ENCODE results near the gene CRADD.
A peak's percentile ranks its signal among the peaks of the same experiment; 100 is the strongest.
"Not testable (repeated sequence)": the region's sequence is repeated elsewhere in the genome, so short reads cannot be mapped to it uniquely, and the experiment has no call there.

Gene CRADD

GRCh38 chr12:93708952-93709351, 31.8 kb downstream of the CRADD start:
- DNase-seq = no peak

- no peak for DNase-seq
These were observed 32.2 kb downstream of the CRADD start for GRCh38 chr12:93709386-93709785.

- no peak for DNase-seq
These were observed 33.4 kb downstream of the CRADD start for GRCh38 chr12:93710574-93710926.

- DNase-seq = not testable (repeated sequence)
These were observed 34.3 kb downstream of the CRADD start for GRCh38 chr12:93711502-93711901.

- DNase-seq = no peak
These were observed 35.0 kb downstream of the CRADD start for GRCh38 chr12:93712200-93712599.

- no peak for DNase-seq
These were observed 35.9 kb downstream of the CRADD start for GRCh38 chr12:93713060-93713459.

GRCh38 chr12:93713800-93714199, 36.6 kb downstream of the CRADD start:
- DNase-seq = no peak

- no peak for DNase-seq
These were observed 37.2 kb downstream of the CRADD start for GRCh38 chr12:93714382-93714781.

- no peak for DNase-seq
These were observed 42.5 kb downstream of the CRADD start for GRCh38 chr12:93719710-93720109.

- DNase-seq = no peak
These were observed 43.4 kb downstream of the CRADD start for GRCh38 chr12:93720559-93720958.

- DNase-seq = no peak
These were observed 45.0 kb downstream of the CRADD start for GRCh38 chr12:93722179-93722578.

- no peak for DNase-seq
These were observed 45.8 kb downstream of the CRADD start for GRCh38 chr12:93722835-93723567.

- DNase-seq = no peak
These were observed 46.4 kb downstream of the CRADD start for GRCh38 chr12:93723568-93723930.

GRCh38 chr12:93725531-93725930, 48.4 kb downstream of the CRADD start:
- DNase-seq = no peak

GRCh38 chr12:93727195-93727811, 50.1 kb downstream of the CRADD start:
- no peak for DNase-seq

GRCh38 chr12:93727911-93728310, 50.7 kb downstream of the CRADD start:
- no peak for DNase-seq

- DNase-seq = peak in 1 of 2 experiments; percentile 11
These were observed 52.8 kb downstream of the CRADD start for GRCh38 chr12:93729934-93730333.

- no peak for DNase-seq
These were observed 56.2 kb downstream of the CRADD start for GRCh38 chr12:93733358-93733757.

GRCh38 chr12:93733928-93734327, 56.8 kb downstream of the CRADD start:
- DNase-seq = no peak

GRCh38 chr12:93734784-93735183, 57.6 kb downstream of the CRADD start:
- DNase-seq = no peak

GRCh38 chr12:93736640-93737178, 59.5 kb downstream of the CRADD start:
- no peak for DNase-seq

- no peak for DNase-seq
These were observed 60.5 kb downstream of the CRADD start for GRCh38 chr12:93737457-93738198.

- DNase-seq = no peak
These were observed 61.3 kb downstream of the CRADD start for GRCh38 chr12:93738199-93739058.

Measured in SHP77 (cell line).